Activated T-cell treated with anti-CD3 and anti-CD28 coated beads, Interleukin-2, amount 50 U/mL, for 24 hours (primary cell): ENCODE measurements around the gene C21orf58.

Experiments used
- DNase-seq: peaks from one replicate; pipeline ENCODE4 v3.0.0-alpha.2; 2020
- H3K27ac Mint-ChIP-seq: 2 replicates; pipeline ENCODE4 v1.8.0; 2020; ENCODE audit warnings: mild to moderate bottlenecking, mixed read lengths
- H3K27me3 Mint-ChIP-seq: 2 replicates; pipeline ENCODE4 v1.8.0; 2020; ENCODE audit warnings: mixed read lengths
- H3K36me3 Mint-ChIP-seq: 2 replicates; pipeline ENCODE4 v1.8.0; 2020; ENCODE audit warnings: low read depth, mixed read lengths
- H3K4me1 Mint-ChIP-seq: 2 replicates; pipeline ENCODE4 v1.8.0; 2020; ENCODE audit warnings: low read depth, mixed read lengths
- H3K4me3 Mint-ChIP-seq: 2 replicates; pipeline ENCODE4 v1.8.0; 2020; ENCODE audit warnings: mild to moderate bottlenecking, moderate library complexity, mixed read lengths
- H3K9me3 Mint-ChIP-seq: 2 replicates; pipeline ENCODE4 v1.8.0; 2020; ENCODE audit warnings: mixed read lengths

C21orf58 gene

DNA sequence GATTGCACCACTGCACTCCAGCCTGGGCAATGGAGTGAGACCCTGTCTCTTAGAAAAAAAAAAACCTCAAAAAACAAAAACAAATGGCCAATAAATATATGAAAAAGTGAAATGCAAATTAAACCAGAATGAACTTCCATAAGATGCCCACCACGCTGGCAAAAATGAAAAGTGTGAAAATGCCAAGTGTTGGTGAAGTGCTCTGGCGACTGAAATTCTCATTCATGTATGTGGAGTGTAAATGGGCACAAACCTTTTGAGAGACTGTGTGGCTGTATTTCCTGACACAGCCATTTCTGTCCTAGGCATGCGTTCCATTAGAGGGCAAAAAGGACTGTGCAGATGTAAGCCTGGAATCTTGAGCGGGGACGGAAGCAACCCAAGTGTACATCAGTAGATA is 19.2 kb downstream of the C21orf58 start:
- no peak for DNase-seq
- Mint-ChIP-seq H3K27me3 (no peaks in the 10 kb centered on the region), H3K4me1 (no peaks in the 10 kb centered on the region), H3K9me3 (no peaks in the 10 kb centered on the region), H3K36me3 (peaks cover 62% of the 10 kb centered on the region), H3K27ac (no peak overlapping the region), H3K4me3 (no peak overlapping the region)

- Mint-ChIP-seq H3K4me1 (peaks cover 6% of the 10 kb centered on the region), H3K27ac (no peak overlapping the region), H3K9me3 (no peaks in the 10 kb centered on the region), H3K36me3 (peaks cover 51% of the 10 kb centered on the region), H3K4me3 (no peak overlapping the region), H3K27me3 (peaks cover 4% of the 10 kb centered on the region)
- no peak for DNase-seq
These were observed 21.9 kb downstream of the C21orf58 start for GRCh38 chr21:46301759-46302158.

GRCh38 chr21:46299167-46299566 is 24.5 kb downstream of the C21orf58 start:
- Mint-ChIP-seq H3K27me3 (peaks cover 4% of the 10 kb centered on the region), H3K27ac (no peak overlapping the region), H3K36me3 (peaks cover 41% of the 10 kb centered on the region), H3K4me1 (peaks cover 17% of the 10 kb centered on the region), H3K4me3 (no peak overlapping the region), H3K9me3 (no peaks in the 10 kb centered on the region)
- no peak for DNase-seq

- Mint-ChIP-seq H3K36me3 (peaks cover 36% of the 10 kb centered on the region), H3K27me3 (peaks cover 4% of the 10 kb centered on the region), H3K9me3 (no peaks in the 10 kb centered on the region), H3K27ac (no peak overlapping the region), H3K4me1 (peaks cover 17% of the 10 kb centered on the region), H3K4me3 (peak overlapping the region; percentile 57)
- peak; percentile 52 for DNase-seq
These were observed 26.1 kb downstream of the C21orf58 start for GRCh38 chr21:46297338-46298271.

- H3K9me3 Mint-ChIP-seq, result no peaks in the 10 kb centered on the region
- peak overlapping the region; percentile 31 for H3K4me3 Mint-ChIP-seq
- H3K36me3 Mint-ChIP-seq, result peaks cover 40% of the 10 kb centered on the region
- H3K4me1 Mint-ChIP-seq, result peaks cover 19% of the 10 kb centered on the region
- peak overlapping the region; percentile 80 for H3K27ac Mint-ChIP-seq
- peak; percentile 70 for DNase-seq
- peaks cover 4% of the 10 kb centered on the region for H3K27me3 Mint-ChIP-seq
These were observed 27.5 kb downstream of the C21orf58 start for GRCh38 chr21:46295996-46296752.

- no peak for DNase-seq
- Mint-ChIP-seq H3K9me3 (no peaks in the 10 kb centered on the region), H3K4me3 (no peak overlapping the region), H3K4me1 (peaks cover 22% of the 10 kb centered on the region), H3K27ac (no peak overlapping the region), H3K27me3 (peaks cover 4% of the 10 kb centered on the region), H3K36me3 (peaks cover 36% of the 10 kb centered on the region)
These were observed 28.4 kb downstream of the C21orf58 start for GRCh38 chr21:46295177-46295770.

DNA sequence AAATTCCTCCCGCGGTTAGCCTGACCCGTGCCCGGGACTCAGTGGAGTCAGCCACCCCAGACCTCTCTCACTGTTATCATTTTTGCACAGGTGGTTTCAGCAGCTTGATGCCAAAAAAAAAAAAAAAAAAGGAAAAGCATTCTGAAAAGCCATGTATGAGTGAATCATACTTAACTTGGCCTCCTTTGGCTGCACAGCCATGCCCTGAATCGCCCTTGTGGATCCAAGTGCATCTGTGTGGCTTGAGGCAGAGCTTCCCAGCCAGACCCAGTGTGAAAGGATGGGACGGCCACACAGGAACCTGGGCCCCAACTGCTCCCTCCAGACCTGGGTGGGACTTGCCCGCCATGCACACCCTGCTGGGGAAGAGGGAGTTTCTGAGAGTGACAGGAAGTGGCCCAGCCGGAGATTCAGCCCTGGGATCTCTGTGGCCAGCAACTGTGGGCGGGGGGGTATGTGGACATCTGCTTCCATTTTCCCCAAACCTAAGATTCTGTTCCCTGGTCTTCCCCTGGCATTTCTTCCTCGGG is 29.0 kb downstream of the C21orf58 start:
- peaks cover 4% of the 10 kb centered on the region for H3K27me3 Mint-ChIP-seq
- H3K9me3 Mint-ChIP-seq, result no peaks in the 10 kb centered on the region
- peaks cover 25% of the 10 kb centered on the region for H3K4me1 Mint-ChIP-seq
- H3K36me3 Mint-ChIP-seq, result peaks cover 34% of the 10 kb centered on the region
- H3K4me3 Mint-ChIP-seq, result no peak overlapping the region
- H3K27ac Mint-ChIP-seq, result no peak overlapping the region
- no peak for DNase-seq

GRCh38 chr21:46291561-46291960 is 32.1 kb downstream of the C21orf58 start:
- H3K27me3 Mint-ChIP-seq, result no peaks in the 10 kb centered on the region
- H3K4me3 Mint-ChIP-seq, result no peak overlapping the region
- H3K4me1 Mint-ChIP-seq, result peaks cover 36% of the 10 kb centered on the region
- no peak for DNase-seq
- no peaks in the 10 kb centered on the region for H3K9me3 Mint-ChIP-seq
- no peak overlapping the region for H3K27ac Mint-ChIP-seq
- peaks cover 40% of the 10 kb centered on the region for H3K36me3 Mint-ChIP-seq

GRCh38 chr21:46289655-46290179 is 34.0 kb downstream of the C21orf58 start:
- H3K9me3 Mint-ChIP-seq, result no peaks in the 10 kb centered on the region
- H3K4me1 Mint-ChIP-seq, result peaks cover 32% of the 10 kb centered on the region
- no peak for DNase-seq
- peaks cover 50% of the 10 kb centered on the region for H3K36me3 Mint-ChIP-seq
- no peak overlapping the region for H3K4me3 Mint-ChIP-seq
- H3K27ac Mint-ChIP-seq, result no peak overlapping the region
- H3K27me3 Mint-ChIP-seq, result no peaks in the 10 kb centered on the region

DNA sequence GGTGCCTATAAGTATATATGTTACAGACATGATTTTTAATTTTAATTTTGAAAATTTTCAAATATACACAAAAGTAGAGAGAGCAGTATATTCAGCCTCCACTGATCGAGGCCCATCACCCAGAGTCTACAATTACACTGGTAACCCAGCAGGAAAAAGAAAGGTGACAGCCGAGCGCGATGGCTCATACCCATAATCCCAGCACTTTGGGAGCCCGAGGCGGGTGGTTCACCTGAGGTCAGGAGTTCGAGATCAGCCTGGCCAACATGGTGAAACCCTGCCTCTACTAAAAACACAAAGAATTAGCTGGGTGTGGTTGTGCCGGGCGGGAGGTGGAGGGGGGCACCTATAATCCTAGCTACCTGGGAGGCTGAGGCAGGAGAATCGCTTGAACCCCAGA is 36.1 kb downstream of the C21orf58 start:
- Mint-ChIP-seq H3K4me3 (peak overlapping the region; percentile 95), H3K36me3 (peaks cover 66% of the 10 kb centered on the region), H3K9me3 (no peaks in the 10 kb centered on the region), H3K27me3 (no peaks in the 10 kb centered on the region), H3K27ac (no peak overlapping the region), H3K4me1 (peaks cover 47% of the 10 kb centered on the region)
- DNase-seq, result no peak

DNA sequence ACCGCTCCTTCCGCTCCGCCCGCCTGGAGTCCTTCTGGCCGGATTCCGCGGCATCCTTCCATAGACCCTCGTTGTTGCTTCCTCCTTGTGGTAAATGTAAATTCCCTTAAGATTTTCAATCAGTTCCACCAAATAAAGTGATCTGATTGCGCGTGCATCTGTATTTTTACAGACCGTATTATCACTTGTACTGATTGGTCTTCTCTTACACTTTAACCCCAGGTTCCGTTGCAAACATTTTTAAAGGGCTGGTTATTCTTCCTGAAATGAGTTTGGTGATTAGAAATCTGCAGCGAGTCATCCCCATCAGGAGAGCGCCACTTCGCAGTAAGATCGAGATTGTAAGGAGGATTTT is 37.0 kb downstream of the C21orf58 start:
- DNase-seq, result no peak
- H3K9me3 Mint-ChIP-seq, result no peaks in the 10 kb centered on the region
- H3K36me3 Mint-ChIP-seq, result peaks cover 65% of the 10 kb centered on the region
- peak overlapping the region; percentile 95 for H3K4me3 Mint-ChIP-seq
- H3K27ac Mint-ChIP-seq, result peak overlapping the region; percentile 99
- H3K27me3 Mint-ChIP-seq, result no peaks in the 10 kb centered on the region
- peaks cover 52% of the 10 kb centered on the region for H3K4me1 Mint-ChIP-seq

GRCh38 chr21:46285761-46286647 is 37.7 kb downstream of the C21orf58 start, which contains the start of gene YBEY:
Gene YBEY (plus strand): TSS chr21:46286342. CDS start chr21:46286914, 572 bp downstream.
- Mint-ChIP-seq H3K4me1 (peaks cover 53% of the 10 kb centered on the region), H3K27me3 (no peaks in the 10 kb centered on the region), H3K27ac (peak within 1 kb of the TSS; percentile 99), H3K36me3 (peaks cover 63% of the 10 kb centered on the region), H3K4me3 (peak within 1 kb of the TSS; percentile 95), H3K9me3 (no peaks in the 10 kb centered on the region)
- DNase-seq, result peak; percentile 93

GRCh38 chr21:46285206-46285661 is 38.4 kb downstream of the C21orf58 start, which contains the start of gene MCM3AP:
Gene MCM3AP (minus strand): TSS chr21:46285611. CDS start chr21:46285286, 325 bp downstream.
- no peak for DNase-seq
- peak within 1 kb of the TSS; percentile 99 for H3K27ac Mint-ChIP-seq
- no peaks in the 10 kb centered on the region for H3K9me3 Mint-ChIP-seq
- H3K27me3 Mint-ChIP-seq, result no peaks in the 10 kb centered on the region
- peak within 1 kb of the TSS; percentile 95 for H3K4me3 Mint-ChIP-seq
- peaks cover 67% of the 10 kb centered on the region for H3K36me3 Mint-ChIP-seq
- H3K4me1 Mint-ChIP-seq, result peaks cover 56% of the 10 kb centered on the region
